ENCODE measurements around the gene RNF126.

DNA sequence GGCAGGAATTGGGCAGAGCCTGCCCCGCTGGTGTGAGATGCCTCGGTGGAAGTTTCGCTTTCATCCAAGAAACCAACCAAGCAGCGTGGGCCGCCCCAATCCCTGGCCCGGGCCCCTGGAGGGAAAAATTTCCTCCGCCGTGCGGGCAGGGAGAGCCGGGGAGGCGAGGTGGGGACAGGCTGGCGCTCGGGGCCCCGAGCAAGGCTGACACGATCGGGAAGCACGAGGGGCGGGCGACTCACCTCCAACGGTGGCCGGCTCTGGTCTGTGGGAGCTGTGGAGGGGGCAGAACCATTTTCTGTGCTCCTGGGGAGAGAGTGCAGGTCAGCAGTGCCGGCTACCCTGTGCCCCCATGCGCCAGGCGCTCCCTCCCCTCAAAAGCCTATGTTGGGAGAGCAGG, 11.0 kb downstream of the RNF126 start:
- TF ChIP-seq, protein P1, sequence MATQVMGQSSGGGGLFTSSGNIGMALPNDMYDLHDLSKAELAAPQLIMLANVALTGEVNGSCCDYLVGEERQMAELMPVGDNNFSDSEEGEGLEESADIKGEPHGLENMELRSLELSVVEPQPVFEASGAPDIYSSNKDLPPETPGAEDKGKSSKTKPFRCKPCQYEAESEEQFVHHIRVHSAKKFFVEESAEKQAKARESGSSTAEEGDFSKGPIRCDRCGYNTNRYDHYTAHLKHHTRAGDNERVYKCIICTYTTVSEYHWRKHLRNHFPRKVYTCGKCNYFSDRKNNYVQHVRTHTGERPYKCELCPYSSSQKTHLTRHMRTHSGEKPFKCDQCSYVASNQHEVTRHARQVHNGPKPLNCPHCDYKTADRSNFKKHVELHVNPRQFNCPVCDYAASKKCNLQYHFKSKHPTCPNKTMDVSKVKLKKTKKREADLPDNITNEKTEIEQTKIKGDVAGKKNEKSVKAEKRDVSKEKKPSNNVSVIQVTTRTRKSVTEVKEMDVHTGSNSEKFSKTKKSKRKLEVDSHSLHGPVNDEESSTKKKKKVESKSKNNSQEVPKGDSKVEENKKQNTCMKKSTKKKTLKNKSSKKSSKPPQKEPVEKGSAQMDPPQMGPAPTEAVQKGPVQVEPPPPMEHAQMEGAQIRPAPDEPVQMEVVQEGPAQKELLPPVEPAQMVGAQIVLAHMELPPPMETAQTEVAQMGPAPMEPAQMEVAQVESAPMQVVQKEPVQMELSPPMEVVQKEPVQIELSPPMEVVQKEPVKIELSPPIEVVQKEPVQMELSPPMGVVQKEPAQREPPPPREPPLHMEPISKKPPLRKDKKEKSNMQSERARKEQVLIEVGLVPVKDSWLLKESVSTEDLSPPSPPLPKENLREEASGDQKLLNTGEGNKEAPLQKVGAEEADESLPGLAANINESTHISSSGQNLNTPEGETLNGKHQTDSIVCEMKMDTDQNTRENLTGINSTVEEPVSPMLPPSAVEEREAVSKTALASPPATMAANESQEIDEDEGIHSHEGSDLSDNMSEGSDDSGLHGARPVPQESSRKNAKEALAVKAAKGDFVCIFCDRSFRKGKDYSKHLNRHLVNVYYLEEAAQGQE (IDR thresholded peaks at IDR 0.05; ENCODE audit: insufficient read depth in 1 of 2, low read depth in 2 of 2, low read length in 1 of 2), result no peak
- TF ChIP-seq, protein P2, sequence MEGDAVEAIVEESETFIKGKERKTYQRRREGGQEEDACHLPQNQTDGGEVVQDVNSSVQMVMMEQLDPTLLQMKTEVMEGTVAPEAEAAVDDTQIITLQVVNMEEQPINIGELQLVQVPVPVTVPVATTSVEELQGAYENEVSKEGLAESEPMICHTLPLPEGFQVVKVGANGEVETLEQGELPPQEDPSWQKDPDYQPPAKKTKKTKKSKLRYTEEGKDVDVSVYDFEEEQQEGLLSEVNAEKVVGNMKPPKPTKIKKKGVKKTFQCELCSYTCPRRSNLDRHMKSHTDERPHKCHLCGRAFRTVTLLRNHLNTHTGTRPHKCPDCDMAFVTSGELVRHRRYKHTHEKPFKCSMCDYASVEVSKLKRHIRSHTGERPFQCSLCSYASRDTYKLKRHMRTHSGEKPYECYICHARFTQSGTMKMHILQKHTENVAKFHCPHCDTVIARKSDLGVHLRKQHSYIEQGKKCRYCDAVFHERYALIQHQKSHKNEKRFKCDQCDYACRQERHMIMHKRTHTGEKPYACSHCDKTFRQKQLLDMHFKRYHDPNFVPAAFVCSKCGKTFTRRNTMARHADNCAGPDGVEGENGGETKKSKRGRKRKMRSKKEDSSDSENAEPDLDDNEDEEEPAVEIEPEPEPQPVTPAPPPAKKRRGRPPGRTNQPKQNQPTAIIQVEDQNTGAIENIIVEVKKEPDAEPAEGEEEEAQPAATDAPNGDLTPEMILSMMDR (IDR thresholded peaks at IDR 0.05), result no peak

Measured in Panc1 (cell line).